B cell (primary cell): ENCODE data around the gene ZNF420. TPM values are rescaled to one million over a fixed set of nuclear protein-coding genes. Genes with fewer than 3 reads are reported as not detected.

Source experiments
- ATAC-seq: fragments of 200-7000 bp; cut with Tn5 transposase; one replicate; pipeline ENCODE4 v1.10.0; 2021; ENCODE audit warnings: low read depth, mild to moderate bottlenecking, moderate number of reproducible peaks, moderate library complexity
- CTCF ChIA-PET: fragments of 350-600 bp; sonication (Branson Sonifier 250); formaldehyde crosslinking; loops from one replicate; lab custom pipeline; 2021; ENCODE audit warnings: antibody characterized with exemption, inconsistent platforms; lab: Charles Lee
- POLR2A ChIA-PET: fragments of 350-600 bp; sonication (Branson Sonifier 250); formaldehyde crosslinking; loops from one replicate; lab custom pipeline; 2021; ENCODE audit warnings: antibody characterized with exemption; lab: Charles Lee
- DNase-seq: peaks from one replicate; pipeline ENCODE4 v3.0.0; 2013
- H2AFZ ChIP-seq: 2 replicates; pipeline ENCODE4 v1.6.1; 2012; ENCODE audit warnings: mild to moderate bottlenecking, low read depth, low read length; ENCODE audit not compliant: insufficient read depth, poor library complexity, severe bottlenecking
- H3K27ac ChIP-seq, 2 donors: 1 replicate in 1 of 2; 2 replicates in 1 of 2; pipeline ENCODE4 v1.5.1; 2012 to 2013; ENCODE audit warnings: low read length in 2 of 2, mild to moderate bottlenecking in 2 of 2, moderate library complexity in 1 of 2
- H3K27me3 ChIP-seq, 4 experiments: fragments of 200-600 bp in 1 of 4; sonication (generic) in 1 of 4; replicated peaks in 1 of 4; 1 replicate in 2 of 4; 2 replicates in 2 of 4; pipeline versions ENCODE4 v1.6.1 to v1.7.0; 2013 to 2016; ENCODE audit warnings: low read length in 3 of 4, mild to moderate bottlenecking in 2 of 4, mixed read lengths in 1 of 4, moderate library complexity in 1 of 4; ENCODE audit not compliant: insufficient read depth in 4 of 4, control insufficient read depth in 3 of 4; ENCODE audit errors: control extremely low read depth in 1 of 4
- H3K36me3 ChIP-seq, 2 experiments: replicated peaks in 1 of 2; 1 replicate in 1 of 2; 2 replicates in 1 of 2; pipeline versions ENCODE4 v1.6.1 to v1.7.1; 2013; ENCODE audit warnings: low read length in 1 of 2; ENCODE audit not compliant: insufficient read depth in 2 of 2, control insufficient read depth in 1 of 2; ENCODE audit errors: control extremely low read depth in 1 of 2, extremely low read depth in 1 of 2
- H3K4me1 ChIP-seq, 2 donors: fragments of 200-600 bp in 1 of 2; sonication (generic) in 1 of 2; 1 replicate in 1 of 2; 2 replicates in 1 of 2; pipeline versions ENCODE4 v1.5.1 to v1.6.1; 2013 to 2017; ENCODE audit warnings: low read length in 2 of 2; ENCODE audit not compliant: control insufficient read depth in 2 of 2, insufficient read depth in 2 of 2
- H3K4me2 ChIP-seq: replicated peaks from 2 replicates; pipeline ENCODE3; 2012; ENCODE audit warnings: mild to moderate bottlenecking, low read depth, low read length; ENCODE audit not compliant: poor library complexity, severe bottlenecking
- H3K4me3 ChIP-seq, 5 experiments: fragments of 200-600 bp in 1 of 5; sonication (generic) in 1 of 5; 1 replicate in 3 of 5; 2 replicates in 2 of 5; pipeline versions ENCODE4 v1.5.1 to v1.7.0; 2011 to 2016; ENCODE audit warnings: low read length in 4 of 5, mild to moderate bottlenecking in 4 of 5, low read depth in 2 of 5, control low read depth in 1 of 5, moderate library complexity in 1 of 5; ENCODE audit not compliant: insufficient read depth in 1 of 5; ENCODE audit errors: control extremely low read depth in 1 of 5, extremely low read depth in 1 of 5
- H3K79me2 ChIP-seq: fragments of 200-600 bp; sonication (generic); one replicate; pipeline ENCODE4 v1.6.0; 2016; ENCODE audit warnings: low read length; ENCODE audit not compliant: control insufficient read depth, insufficient read depth
- H3K9ac ChIP-seq: fragments of 200-600 bp; sonication (generic); 2 replicates; pipeline ENCODE4 v1.6.1; 2017; ENCODE audit warnings: mild to moderate bottlenecking, low read length, moderate library complexity
- H3K9me3 ChIP-seq, 3 donors: one replicate each; pipeline versions ENCODE4 v1.6.1 to v1.7.1; 2013; ENCODE audit warnings: low read length in 2 of 3; ENCODE audit not compliant: control insufficient read depth in 2 of 3, insufficient read depth in 1 of 3; ENCODE audit errors: control extremely low read depth in 1 of 3
- H4K20me1 ChIP-seq: 2 replicates; pipeline ENCODE4 v1.6.0; 2012; ENCODE audit warnings: mild to moderate bottlenecking, low read length; ENCODE audit not compliant: insufficient read depth, control insufficient read depth, poor library complexity, severe bottlenecking
- H3K27ac Mint-ChIP-seq: one replicate; pipeline ENCODE4 v1.8.0; 2021; ENCODE audit warnings: mixed read lengths
- H3K27me3 Mint-ChIP-seq: one replicate; pipeline ENCODE4 v1.8.0; 2021; ENCODE audit warnings: mixed read lengths
- H3K4me1 Mint-ChIP-seq: one replicate; pipeline ENCODE4 v1.8.0; 2021; ENCODE audit warnings: mixed read lengths
- H3K4me3 Mint-ChIP-seq: one replicate; pipeline ENCODE4 v1.8.0; 2021; ENCODE audit warnings: mixed read lengths
- H3K9me3 Mint-ChIP-seq: one replicate; pipeline ENCODE4 v1.8.0; 2022; ENCODE audit warnings: mixed read lengths; ENCODE audit not compliant: insufficient read depth
- CTCF ChIP-seq: fragments of 200-600 bp; IDR thresholded peaks from one replicate; pipeline ENCODE4 v1.8.0; 2022; ENCODE audit warnings: antibody characterized with exemption, mild to moderate bottlenecking
- EZH2 ChIP-seq: IDR thresholded peaks from 2 replicates; pipeline ENCODE4 v1.6.1; 2012; ENCODE audit warnings: borderline replicate concordance, low read depth, mild to moderate bottlenecking, moderate library complexity, low read length; ENCODE audit not compliant: insufficient read depth, poor library complexity, severe bottlenecking
- WGBS: methylation state at CpG from one replicate; pipeline ENCODE4 v1.1.5; 2013; ENCODE audit warnings: missing lambda C conversion rate; ENCODE audit not compliant: insufficient coverage; 5-methylcytosine and 5-hydroxymethylcytosine counted together
- intact Hi-C: fragments of 100-400 bp; cut with micrococcal nuclease; formaldehyde crosslinking; loops from one replicate; pipeline ENCODE4 v1.10.0; 2022
- polyA plus RNA-seq: library from polyadenylated mRNA; depleted of rRNA; stranded (reverse); fragments of >200 nt; gene quantifications from 2 replicates; pipeline ENCODE4 v1.2.3, GENCODE V29; 2012
- total RNA-seq, 2 donors: library from RNA; stranded (reverse); fragments of 120-200 nt in 1 of 2; gene quantifications; 1 replicate in 1 of 2; 2 replicates in 1 of 2; pipeline versions ENCODE4 v1.2.3 to v1.2.4, GENCODE V29; 2013 to 2022

Gene ZNF420
- total and polyA plus RNA-seq, 2 donors (not counting 1 experiment from before 2014, with no cell fraction given) = 10.4 to 17.4 TPM

GRCh38 chr19:37172368-37173366, 94.4 kb downstream of the ZNF420 start, which contains the start of gene ZNF585A:
TSS of gene ZNF585A (minus strand) at chr19:37172695. CDS start at chr19:37169910, 2,785 bp downstream.
- Histone ChIP-seq H3K9ac (peak within 1 kb of the TSS; percentile 85), H3K27me3 (no peaks in the 10 kb centered on the region), H3K27ac (peak within 1 kb of the TSS; percentile 70 to 89), H3K36me3 (peaks cover 13 to 22% of the 10 kb centered on the region in 2 experiments), H2AFZ (peak within 1 kb of the TSS; percentile 94), H3K4me1 (peaks cover 5 to 7% of the 10 kb centered on the region in 2 donors), H3K79me2 (peaks cover 28% of the 10 kb centered on the region), H3K4me2 (peak within 1 kb of the TSS; percentile 72), H3K9me3 (peaks cover 5 to 18% (median 6%) of the 10 kb centered on the region in 3 donors), H3K4me3 (peak within 1 kb of the TSS; percentile 72 to 96 (median 82)), H4K20me1 (no peaks in the 10 kb centered on the region)
- 5% methylated on average over 26 of the region's 30 CpGs for WGBS
- intact Hi-C loops = loop anchor here (1.0 to 5.0 kb wide), 12 partner anchors 38 to 644 kb away; partner anchors contain the start of genes ZNF260, ZNF345, ZNF420 and ZNF527
- Mint-ChIP-seq H3K27me3 (no peaks in the 10 kb centered on the region), H3K4me3 (no peak within 1 kb of the TSS), H3K27ac (no peak within 1 kb of the TSS), H3K4me1 (peaks cover 3% of the 10 kb centered on the region), H3K9me3 (peaks cover 8% of the 10 kb centered on the region)
- peak; percentile 96 for DNase-seq
- CTCF ChIA-PET = interaction anchor here (0.5 to 2.3 kb wide), 5 partner anchors 37 to 862 kb away, joined by 3 to 9 read pairs (median 4); partner anchors contain the start of genes ZNF383 and ZNF420
- TF ChIP-seq CTCF (peak; percentile 23), EZH2 (no peak)
- peak; percentile 100 for ATAC-seq
- POLR2A ChIA-PET = interaction anchor here (0.8 kb wide), 2 partner anchors 45 to 95 kb away, joined by 3 to 4 read pairs; partner anchors contain the start of genes ZNF383 and ZNF420

Other genes with a start within 250 kb of the ZNF420 start
- gene ZNF790, start 240.0 kb upstream of the ZNF420 start, total RNA-seq = 14.8 and 15.1 TPM in 2 replicates
- gene ZNF790, start 240.0 kb upstream of the ZNF420 start, polyA plus RNA-seq = 1.1 and 2.0 TPM in 2 replicates
- 17.7 and 19.5 TPM in 2 replicates for gene ZNF345, start 227.6 kb upstream of the ZNF420 start, total RNA-seq
- gene ZNF345, start 227.6 kb upstream of the ZNF420 start, polyA plus RNA-seq = 6.2 and 8.8 TPM in 2 replicates
- gene ZNF829, start 162.1 kb upstream of the ZNF420 start, total RNA-seq = 8.4 and 9.6 TPM in 2 replicates
- gene ZNF829, start 162.1 kb upstream of the ZNF420 start, polyA plus RNA-seq = 1.5 and 2.2 TPM in 2 replicates
- gene ZNF568, start 162.1 kb upstream of the ZNF420 start, total RNA-seq = 19.4 and 21.1 TPM in 2 replicates
- 8.2 and 9.8 TPM in 2 replicates for gene ZNF568, start 162.1 kb upstream of the ZNF420 start, polyA plus RNA-seq
- 20.0 and 22.0 TPM in 2 replicates for gene ZNF585A, start 94.3 kb downstream of the ZNF420 start, total RNA-seq
- gene ZNF585A, start 94.3 kb downstream of the ZNF420 start, polyA plus RNA-seq = 12.2 and 15.2 TPM in 2 replicates
- 37.4 and 39.2 TPM in 2 replicates for gene ZNF585B, start 132.1 kb downstream of the ZNF420 start, total RNA-seq
- gene ZNF585B, start 132.1 kb downstream of the ZNF420 start, polyA plus RNA-seq = 10.1 and 13.6 TPM in 2 replicates
- gene ZNF383, start 139.8 kb downstream of the ZNF420 start, total RNA-seq = 37.2 and 42.2 TPM in 2 replicates
- 7.9 and 8.3 TPM in 2 replicates for gene ZNF383, start 139.8 kb downstream of the ZNF420 start, polyA plus RNA-seq